ENCODE data around the gene PNMA3. TPM values are rescaled to one million over a fixed set of nuclear protein-coding genes. Genes with fewer than 3 reads are reported as not detected.

Gene PNMA3
- total RNA-seq, 1 donor: 1.3 TPM

Other genes starting within 250 kb of the PNMA3 start
- 9.7 TPM for gene CETN2, start 225.7 kb upstream of the PNMA3 start, total RNA-seq
- 2.7 TPM for gene NSDHL, start 225.4 kb upstream of the PNMA3 start, total RNA-seq
- gene ZNF185, start 158.4 kb upstream of the PNMA3 start, total RNA-seq: 24.9 TPM
- gene PNMA5, start 62.4 kb upstream of the PNMA3 start, total RNA-seq: not detected
- 0.10 TPM for gene PNMA6A, start 16.0 kb downstream of the PNMA3 start, total RNA-seq
- not detected for gene MAGEA1, start 122.8 kb downstream of the PNMA3 start, total RNA-seq

Measured in mononuclear cell (primary cell).